Kidney (tissue), 14 donors: ENCODE measurements around the gene AKT3. TPM values are rescaled to one million over a fixed set of nuclear protein-coding genes. Genes with fewer than 3 reads are reported as not detected.
"Not testable (repeated sequence)": the region's sequence is repeated elsewhere in the genome, so short reads cannot be mapped to it uniquely, and the experiment has no call there.

Source experiments
- DNase-seq, 5 donors: peaks; one replicate each; pipeline ENCODE4 v3.0.0-alpha.2; 2013 to 2020
- FAIRE-seq: peaks from 2 replicates; lab custom pipeline; 2012; peaks lifted over from hg19 to GRCh38; lab: Jason Lieb, UNC
- H3K27ac ChIP-seq, 2 donors: one replicate each; pipeline ENCODE4 v1.7.0; 2013; ENCODE audit warnings: low read depth in 2 of 2, low read length in 2 of 2, inconsistent platforms in 1 of 2
- H3K27me3 ChIP-seq: one replicate; pipeline ENCODE4 v1.7.1; 2013; ENCODE audit warnings: low read length, inconsistent platforms; ENCODE audit not compliant: control insufficient read depth, insufficient read depth
- H3K36me3 ChIP-seq, 3 donors: one replicate each; pipeline versions ENCODE4 v1.7.0 to v1.7.1; 2013; ENCODE audit warnings: low read length in 3 of 3, control low read depth in 1 of 3, inconsistent platforms in 1 of 3; ENCODE audit not compliant: insufficient read depth in 3 of 3, control insufficient read depth in 2 of 3
- H3K4me1 ChIP-seq, 3 donors: one replicate each; pipeline versions ENCODE4 v1.7.0 to v1.7.1; 2013; ENCODE audit warnings: low read length in 3 of 3, inconsistent platforms in 1 of 3, low read depth in 1 of 3; ENCODE audit not compliant: control insufficient read depth in 2 of 3, insufficient read depth in 2 of 3
- H3K4me3 ChIP-seq, 3 donors: one replicate each; pipeline versions ENCODE4 v1.7.0 to v1.8.1; 2013; ENCODE audit warnings: low read length in 3 of 3, control low read depth in 1 of 3, inconsistent platforms in 1 of 3
- H3K9ac ChIP-seq, 3 donors: one replicate each; pipeline versions ENCODE4 v1.7.0 to v1.7.1; 2013; ENCODE audit warnings: low read length in 3 of 3, control low read depth in 1 of 3, inconsistent platforms in 1 of 3
- H3K9me3 ChIP-seq, 3 donors: one replicate each; pipeline versions ENCODE4 v1.7.0 to v1.7.1; 2013; ENCODE audit warnings: low read length in 3 of 3, control low read depth in 1 of 3, inconsistent platforms in 1 of 3; ENCODE audit not compliant: control insufficient read depth in 2 of 3, insufficient read depth in 1 of 3
- intact Hi-C: fragments of 100-400 bp; cut with DNase I; formaldehyde crosslinking; loops from one replicate; pipeline ENCODE4 v1.11.1; 2022
- polyA plus RNA-seq: library from polyadenylated mRNA; stranded (reverse); fragments of 350-450 nt; fragmentation: Illumina TruSeq; extraction: RNeasy Lipid Tissue Mini Kit (QIAGEN cat#74804); gene quantifications from one replicate; pipeline ENCODE4 v1.2.3, GENCODE V29; 2014; ENCODE audit warnings: low read depth, low replicate concordance; ENCODE audit not compliant: insufficient read depth
- total RNA-seq: library from RNA; stranded (reverse); fragmentation: NEBNext Ultra II Directional; extraction: Animal tissue kit (Norgen Biotek cat#: 25700); gene quantifications from one replicate; pipeline ENCODE4 v1.2.1, GENCODE V29; 2021
- TF ChIP-seq, protein P1 (sequence below): IDR thresholded peaks from 3 replicates; pipeline ENCODE4 v1.5.1; 2012; ENCODE audit warnings: mild to moderate bottlenecking, moderate library complexity, borderline replicate concordance; ENCODE audit not compliant: insufficient read depth; ENCODE audit errors: extremely low read depth
- donor health status: control.
- donor health status: control.
- donor health status: control.
- donor health status: control.
- donor health status: control.
- donor health status: DM: yes; HTN: yes; CAD: no.
- donor health status: Normal renal cell carcinoma (clear cell type).

Gene AKT3
- total and polyA plus RNA-seq, 2 donors from 2014 or later = 9.5 to 81.6 TPM

DNA sequence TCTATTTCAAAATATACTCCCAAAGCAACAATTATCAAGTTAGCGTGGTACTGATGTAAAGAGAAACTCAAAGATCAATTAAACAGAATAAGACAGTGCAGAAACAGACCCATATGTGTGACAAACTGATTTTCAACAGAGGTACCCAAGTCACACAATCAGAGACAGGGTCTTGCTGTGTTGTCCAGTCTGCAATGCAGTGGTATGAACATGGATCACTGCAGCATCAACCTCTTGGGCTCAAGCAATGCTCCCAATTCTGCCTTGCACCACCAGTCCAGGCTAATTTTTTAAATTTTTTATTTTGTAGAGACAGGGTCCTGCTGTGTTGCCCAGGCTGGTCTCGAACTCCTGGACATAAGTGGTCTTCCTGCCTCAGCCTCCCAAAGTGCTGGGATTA is 255.6 kb downstream of the AKT3 start:
- FAIRE-seq = no peak
- H3K9me3 ChIP-seq = no peaks in the 10 kb centered on the region
- DNase-seq = no peak
- intact Hi-C loops = no loop called here
- TF ChIP-seq, protein P1, sequence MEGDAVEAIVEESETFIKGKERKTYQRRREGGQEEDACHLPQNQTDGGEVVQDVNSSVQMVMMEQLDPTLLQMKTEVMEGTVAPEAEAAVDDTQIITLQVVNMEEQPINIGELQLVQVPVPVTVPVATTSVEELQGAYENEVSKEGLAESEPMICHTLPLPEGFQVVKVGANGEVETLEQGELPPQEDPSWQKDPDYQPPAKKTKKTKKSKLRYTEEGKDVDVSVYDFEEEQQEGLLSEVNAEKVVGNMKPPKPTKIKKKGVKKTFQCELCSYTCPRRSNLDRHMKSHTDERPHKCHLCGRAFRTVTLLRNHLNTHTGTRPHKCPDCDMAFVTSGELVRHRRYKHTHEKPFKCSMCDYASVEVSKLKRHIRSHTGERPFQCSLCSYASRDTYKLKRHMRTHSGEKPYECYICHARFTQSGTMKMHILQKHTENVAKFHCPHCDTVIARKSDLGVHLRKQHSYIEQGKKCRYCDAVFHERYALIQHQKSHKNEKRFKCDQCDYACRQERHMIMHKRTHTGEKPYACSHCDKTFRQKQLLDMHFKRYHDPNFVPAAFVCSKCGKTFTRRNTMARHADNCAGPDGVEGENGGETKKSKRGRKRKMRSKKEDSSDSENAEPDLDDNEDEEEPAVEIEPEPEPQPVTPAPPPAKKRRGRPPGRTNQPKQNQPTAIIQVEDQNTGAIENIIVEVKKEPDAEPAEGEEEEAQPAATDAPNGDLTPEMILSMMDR = no peak
- H3K9ac ChIP-seq = no peak overlapping the region
- H3K4me3 ChIP-seq = no peak overlapping the region
- no peaks in the 10 kb centered on the region for H3K27me3 ChIP-seq
- no peaks in the 10 kb centered on the region for H3K36me3 ChIP-seq
- no peak overlapping the region for H3K27ac ChIP-seq
- H3K4me1 ChIP-seq = no peaks in the 10 kb centered on the region

DNA sequence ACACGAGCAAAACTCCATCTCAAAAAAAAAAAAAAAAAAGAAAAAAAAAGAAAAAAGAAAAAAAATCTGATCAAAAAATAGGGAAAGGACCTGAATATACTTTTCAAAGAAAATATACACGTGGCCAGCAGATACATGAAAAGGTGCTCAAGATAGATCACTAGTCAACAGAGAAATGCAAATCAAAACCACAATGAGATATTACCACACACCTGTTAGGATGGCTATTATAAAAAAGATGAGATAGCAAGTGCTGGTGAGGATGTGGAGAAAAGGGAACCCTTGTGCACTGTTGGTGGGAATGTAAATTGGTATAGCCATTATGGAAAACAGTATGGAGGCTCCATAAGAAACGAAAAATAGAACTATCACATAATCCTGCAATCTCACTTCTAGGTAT is 260.8 kb downstream of the AKT3 start:
- FAIRE-seq, H3K4me1 ChIP-seq, intact Hi-C loops, H3K9ac ChIP-seq, DNase-seq, H3K36me3 ChIP-seq, H3K27me3 ChIP-seq, H3K27ac ChIP-seq, H3K4me3 ChIP-seq: not testable (repeated sequence)
- peaks cover 0 to 13% (median 3%) of the 10 kb centered on the region in 3 donors for H3K9me3 ChIP-seq

DNA sequence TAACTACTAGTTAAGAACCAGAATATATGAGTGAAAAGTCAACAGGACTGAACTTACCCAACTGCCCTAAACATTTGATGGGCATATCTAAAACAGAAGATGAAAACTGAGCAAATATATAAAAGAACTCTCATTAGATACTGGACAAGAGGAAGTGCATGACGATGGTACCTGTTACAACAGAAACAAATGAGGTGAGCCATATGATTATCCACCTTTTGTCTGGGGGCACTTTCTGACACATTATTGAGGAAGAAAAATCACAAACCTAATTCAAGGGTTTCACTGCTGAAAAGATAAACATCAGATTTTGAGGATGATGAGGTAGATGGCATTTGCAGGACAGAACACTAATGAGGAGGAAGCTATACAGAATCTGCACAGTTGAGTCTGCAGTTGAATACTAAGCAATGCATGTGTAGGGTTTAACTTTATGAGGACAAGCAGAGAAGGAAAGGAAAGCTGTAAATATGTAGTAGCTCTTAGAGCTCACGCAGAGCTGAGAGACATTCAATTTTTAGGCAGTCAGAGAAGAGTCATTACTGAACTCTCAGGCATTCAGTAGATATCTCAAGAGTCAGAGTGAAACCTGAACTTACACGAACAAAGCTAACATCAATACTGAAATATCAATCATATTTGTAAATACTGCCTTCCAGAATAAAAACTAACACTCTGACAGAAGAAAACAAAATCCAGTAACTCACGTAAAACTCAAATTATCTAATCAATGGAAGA is 262.1 kb downstream of the AKT3 start:
- H3K4me1 ChIP-seq = no peaks in the 10 kb centered on the region
- DNase-seq (no peak), FAIRE-seq (no peak)
- TF ChIP-seq, protein P1 = no peak
- no peaks in the 10 kb centered on the region for H3K36me3 ChIP-seq
- no peak overlapping the region for H3K9ac ChIP-seq
- H3K9me3 ChIP-seq = peaks cover 0 to 18% (median 3%) of the 10 kb centered on the region in 3 donors
- H3K27me3 ChIP-seq = no peaks in the 10 kb centered on the region
- H3K27ac ChIP-seq = no peak overlapping the region
- intact Hi-C loops = no loop called here
- no peak overlapping the region for H3K4me3 ChIP-seq

DNA sequence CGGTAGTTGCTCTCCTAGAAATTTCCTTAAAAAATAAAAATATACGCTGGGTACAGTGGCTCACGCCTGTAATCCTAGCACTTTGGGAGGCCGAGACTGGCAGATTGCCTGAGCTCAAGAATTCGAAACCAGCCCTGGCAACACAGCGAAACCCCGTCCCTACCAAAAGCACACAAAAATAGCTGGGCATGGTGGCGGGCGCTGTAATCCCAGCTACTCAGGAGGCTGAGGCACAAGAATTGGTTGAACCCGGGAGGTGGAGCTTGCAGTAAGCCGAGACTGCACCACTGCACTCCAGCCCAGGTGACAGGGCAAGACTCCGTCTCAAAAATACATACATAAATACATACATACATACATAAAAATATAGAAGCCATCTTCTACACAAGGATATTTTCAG is 262.8 kb downstream of the AKT3 start:
- DNase-seq (peak in 1 of 5 donors; percentile 39), FAIRE-seq (no peak)
- TF ChIP-seq, protein P1 = no peak
- intact Hi-C loops = no loop called here
- Histone ChIP-seq H3K36me3 (no peaks in the 10 kb centered on the region), H3K27ac (no peak overlapping the region), H3K9me3 (peaks cover 0 to 23% (median 7%) of the 10 kb centered on the region in 3 donors), H3K27me3 (no peaks in the 10 kb centered on the region), H3K4me1 (no peaks in the 10 kb centered on the region), H3K4me3 (no peak overlapping the region), H3K9ac (no peak overlapping the region)
